Activated CD8-positive, alpha-beta T cell treated with anti-CD3 and anti-CD28 coated beads for 36 hours (primary cell): Measurements from ENCODE around the gene POLR1F. TPM values are rescaled to one million over a fixed set of nuclear protein-coding genes. Genes with fewer than 3 reads are reported as not detected.

Source experiments
- ATAC-seq: fragments of 200-7000 bp; cut with Tn5 transposase; one replicate; pipeline ENCODE4 v1.10.0; 2021; ENCODE audit warnings: mild to moderate bottlenecking, moderate library complexity
- CTCF ChIA-PET: fragments of 350-600 bp; sonication (Branson Sonifier 250); formaldehyde crosslinking; loops from one replicate; lab custom pipeline; 2021; ENCODE audit warnings: antibody characterized with exemption; lab: Charles Lee
- POLR2A ChIA-PET: fragments of 350-600 bp; sonication (Branson Sonifier 250); formaldehyde crosslinking; loops from one replicate; lab custom pipeline; 2021; ENCODE audit warnings: antibody characterized with exemption; lab: Charles Lee
- DNase-seq: peaks from one replicate; pipeline ENCODE4 v3.0.0-alpha.2; 2020
- H3K27ac Mint-ChIP-seq: one replicate; pipeline ENCODE4 v1.8.0; 2021; ENCODE audit warnings: mild to moderate bottlenecking, mixed read lengths
- H3K27me3 Mint-ChIP-seq: one replicate; pipeline ENCODE4 v1.8.0; 2021; ENCODE audit warnings: mixed read lengths
- H3K36me3 Mint-ChIP-seq: one replicate; pipeline ENCODE4 v1.8.0; 2021; ENCODE audit warnings: low read depth, mixed read lengths
- H3K4me1 Mint-ChIP-seq: one replicate; pipeline ENCODE4 v1.8.0; 2021; ENCODE audit warnings: low read depth, mixed read lengths
- H3K4me3 Mint-ChIP-seq: one replicate; pipeline ENCODE4 v1.8.0; 2021; ENCODE audit warnings: mild to moderate bottlenecking, moderate library complexity, mixed read lengths
- H3K9me3 Mint-ChIP-seq: one replicate; pipeline ENCODE4 v1.8.0; 2021; ENCODE audit warnings: mixed read lengths
- intact Hi-C: fragments of 100-400 bp; cut with micrococcal nuclease; formaldehyde crosslinking; loops from one replicate; pipeline ENCODE4 v1.10.0; 2022
- total RNA-seq, 2 experiments: library from RNA; stranded (reverse); gene quantifications; one replicate each; pipeline ENCODE4 v1.2.3, GENCODE V29; 2021
- TF ChIP-seq, protein P1 (sequence below): fragments of 200-600 bp; IDR thresholded peaks from one replicate; pipeline ENCODE4 v1.8.0; 2022; ENCODE audit warnings: antibody characterized with exemption, mild to moderate bottlenecking

The POLR1F gene, protein sequence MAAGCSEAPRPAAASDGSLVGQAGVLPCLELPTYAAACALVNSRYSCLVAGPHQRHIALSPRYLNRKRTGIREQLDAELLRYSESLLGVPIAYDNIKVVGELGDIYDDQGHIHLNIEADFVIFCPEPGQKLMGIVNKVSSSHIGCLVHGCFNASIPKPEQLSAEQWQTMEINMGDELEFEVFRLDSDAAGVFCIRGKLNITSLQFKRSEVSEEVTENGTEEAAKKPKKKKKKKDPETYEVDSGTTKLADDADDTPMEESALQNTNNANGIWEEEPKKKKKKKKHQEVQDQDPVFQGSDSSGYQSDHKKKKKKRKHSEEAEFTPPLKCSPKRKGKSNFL
- 10 to 100 TPM; 27.8 to 34.7 TPM for total RNA-seq

DNA sequence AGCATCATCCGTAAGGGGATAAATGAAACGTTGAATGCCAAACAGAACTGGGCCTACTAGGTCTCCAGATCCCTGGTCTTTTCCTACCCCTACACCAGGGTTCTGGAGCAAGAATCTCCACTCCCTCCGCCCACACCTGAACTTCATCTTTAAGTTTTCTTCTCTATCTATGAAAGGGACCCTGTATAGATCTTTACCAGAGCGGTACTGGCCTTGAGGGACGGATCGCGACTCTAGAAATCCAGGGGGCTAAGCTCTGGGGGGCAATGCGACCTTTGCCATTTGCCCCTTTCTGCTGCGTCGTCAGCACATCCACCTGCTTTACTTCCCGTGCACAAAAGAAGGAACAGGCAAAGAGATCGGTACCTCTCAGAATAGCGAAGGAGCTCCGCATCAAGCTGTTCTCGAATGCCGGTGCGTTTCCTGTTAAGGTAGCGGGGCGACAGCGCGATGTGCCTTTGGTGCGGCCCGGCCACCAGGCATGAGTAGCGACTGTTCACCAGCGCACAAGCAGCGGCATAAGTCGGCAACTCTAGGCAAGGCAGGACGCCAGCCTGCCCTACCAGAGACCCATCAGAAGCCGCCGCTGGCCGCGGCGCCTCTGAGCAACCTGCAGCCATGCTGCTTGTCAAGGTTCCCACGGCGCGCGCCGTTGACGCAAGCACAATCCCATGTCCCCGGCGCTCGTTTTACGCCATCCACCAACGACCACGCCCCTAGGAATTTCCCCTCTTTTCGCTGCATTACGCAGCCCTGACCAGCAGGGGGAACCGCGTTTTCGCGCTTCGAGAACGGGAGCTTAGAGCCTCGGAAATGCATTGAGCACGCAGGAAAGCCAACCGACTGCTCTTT, at the start of gene POLR1F:
Gene POLR1F, minus strand, starts transcription at position 641 of the 852 bp plus-strand sequence. Its CDS starts 21 bp downstream, at position 620.
- Mint-ChIP-seq H3K36me3 (peaks cover 5% of the 10 kb centered on the region), H3K4me3 (peak within 1 kb of the TSS; percentile 98), H3K27ac (peak within 1 kb of the TSS; percentile 90), H3K27me3 (no peaks in the 10 kb centered on the region), H3K9me3 (no peaks in the 10 kb centered on the region), H3K4me1 (peaks cover 48% of the 10 kb centered on the region)
- POLR2A ChIA-PET, result interaction anchor here (1.4 kb wide), 2 partner anchors 8 to 12 kb away, joined by 4 read pairs; no protein-coding TSS in a partner anchor
- DNase-seq (peak; percentile 96), ATAC-seq (peak; percentile 99)
- TF ChIP-seq, protein P1, sequence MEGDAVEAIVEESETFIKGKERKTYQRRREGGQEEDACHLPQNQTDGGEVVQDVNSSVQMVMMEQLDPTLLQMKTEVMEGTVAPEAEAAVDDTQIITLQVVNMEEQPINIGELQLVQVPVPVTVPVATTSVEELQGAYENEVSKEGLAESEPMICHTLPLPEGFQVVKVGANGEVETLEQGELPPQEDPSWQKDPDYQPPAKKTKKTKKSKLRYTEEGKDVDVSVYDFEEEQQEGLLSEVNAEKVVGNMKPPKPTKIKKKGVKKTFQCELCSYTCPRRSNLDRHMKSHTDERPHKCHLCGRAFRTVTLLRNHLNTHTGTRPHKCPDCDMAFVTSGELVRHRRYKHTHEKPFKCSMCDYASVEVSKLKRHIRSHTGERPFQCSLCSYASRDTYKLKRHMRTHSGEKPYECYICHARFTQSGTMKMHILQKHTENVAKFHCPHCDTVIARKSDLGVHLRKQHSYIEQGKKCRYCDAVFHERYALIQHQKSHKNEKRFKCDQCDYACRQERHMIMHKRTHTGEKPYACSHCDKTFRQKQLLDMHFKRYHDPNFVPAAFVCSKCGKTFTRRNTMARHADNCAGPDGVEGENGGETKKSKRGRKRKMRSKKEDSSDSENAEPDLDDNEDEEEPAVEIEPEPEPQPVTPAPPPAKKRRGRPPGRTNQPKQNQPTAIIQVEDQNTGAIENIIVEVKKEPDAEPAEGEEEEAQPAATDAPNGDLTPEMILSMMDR, result peak; percentile 86
- intact Hi-C loops, result no loop called here
- CTCF ChIA-PET, result interaction anchor here (0.6 to 9.1 kb wide), 14 partner anchors 9 to 990 kb away, joined by 3 to 105 read pairs (median 4); no protein-coding TSS in a partner anchor

DNA sequence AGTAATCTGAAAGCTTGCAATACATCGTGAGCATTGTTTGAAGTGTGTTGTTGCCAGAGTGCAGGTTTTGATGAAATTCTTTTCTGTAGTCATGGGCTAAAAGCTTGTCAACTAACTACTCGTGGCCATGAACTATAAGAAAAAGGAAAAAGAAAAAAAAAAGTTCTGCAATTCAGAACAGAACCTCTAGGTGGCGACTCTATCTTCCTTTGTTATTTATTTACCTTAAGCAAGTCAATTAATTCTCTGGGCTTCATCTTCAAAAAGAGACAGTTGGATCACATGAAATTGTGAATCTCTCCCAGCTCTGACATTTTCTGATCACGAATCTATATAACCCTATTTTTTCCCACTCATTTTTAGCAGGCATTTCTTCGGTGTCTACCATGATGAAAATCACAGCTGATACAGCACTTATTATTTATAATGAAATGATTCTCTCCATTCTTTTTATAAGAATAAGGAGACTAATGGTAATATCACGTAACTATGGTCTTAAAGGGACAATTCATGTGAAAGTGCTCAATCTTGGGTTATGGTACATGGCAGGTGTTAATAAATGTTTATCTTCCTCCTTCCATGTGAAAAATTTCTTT, 45.8 kb upstream of the POLR1F start:
- TF ChIP-seq, protein P1, result peak; percentile 76
- DNase-seq, result no peak
- no peak for ATAC-seq
- Mint-ChIP-seq H3K9me3 (no peaks in the 10 kb centered on the region), H3K4me1 (no peaks in the 10 kb centered on the region), H3K27ac (no peak overlapping the region), H3K27me3 (no peaks in the 10 kb centered on the region), H3K36me3 (no peaks in the 10 kb centered on the region), H3K4me3 (no peak overlapping the region)
- ChIA-PET POLR2A (no interaction called here), CTCF (interaction anchor here (0.6 to 2.2 kb wide), 21 partner anchors 9 to 1440 kb away, joined by 3 to 10 read pairs (median 4); partner anchors contain the start of genes ITGB8 and POLR1F)
- intact Hi-C loops, result loop anchor here (2.0 kb wide), 1 partner anchor 844 kb away; no protein-coding TSS in a partner anchor

GRCh38 chr7:19752020-19752419, 43.2 kb upstream of the POLR1F start:
- ATAC-seq, result no peak
- CTCF ChIA-PET, result interaction anchor here (1.0 to 2.0 kb wide), 4 partner anchors 39 to 846 kb away, joined by 3 to 6 read pairs (median 4); partner anchors contain the start of gene POLR1F

GRCh38 chr7:19749658-19750057, 40.8 kb upstream of the POLR1F start:
- no peak for DNase-seq
- H3K4me1 Mint-ChIP-seq, result no peaks in the 10 kb centered on the region
- intact Hi-C loops, result loop anchor here (5.0 to 10.0 kb wide), 2 partner anchors 423 to 695 kb away; no protein-coding TSS in a partner anchor

More at GRCh38 chr7:19752020-19752419, 43.2 kb upstream of the POLR1F start:
- H3K27ac Mint-ChIP-seq, result no peak overlapping the region
- POLR2A ChIA-PET, result no interaction called here
- no peaks in the 10 kb centered on the region for H3K9me3 Mint-ChIP-seq
- peaks cover 5% of the 10 kb centered on the region for H3K27me3 Mint-ChIP-seq
- H3K4me1 Mint-ChIP-seq, result no peaks in the 10 kb centered on the region
- DNase-seq, result no peak
- TF ChIP-seq, protein P1, result no peak
- no peak overlapping the region for H3K4me3 Mint-ChIP-seq
- intact Hi-C loops, result no loop called here
- no peaks in the 10 kb centered on the region for H3K36me3 Mint-ChIP-seq

More at GRCh38 chr7:19749658-19750057, 40.8 kb upstream of the POLR1F start:
- TF ChIP-seq, protein P1, result no peak
- POLR2A ChIA-PET, result no interaction called here
- H3K9me3 Mint-ChIP-seq, result no peaks in the 10 kb centered on the region
- ATAC-seq, result no peak
- H3K27ac Mint-ChIP-seq, result no peak overlapping the region
- peaks cover 5% of the 10 kb centered on the region for H3K27me3 Mint-ChIP-seq
- CTCF ChIA-PET, result no interaction called here
- no peaks in the 10 kb centered on the region for H3K36me3 Mint-ChIP-seq
- no peak overlapping the region for H3K4me3 Mint-ChIP-seq
